HG03097 (cell line): ENCODE results near the gene PVALB.
"Not testable (repeated sequence)": the region's sequence is repeated elsewhere in the genome, so short reads cannot be mapped to it uniquely, and the experiment has no call there.

Experiments used
- ATAC-seq: cut with Tn5 transposase; IDR thresholded peaks from one replicate; pipeline ENCODE4 v1.9.1; 2021; ENCODE audit not compliant: unreplicated experiment, low FRiP score

Gene PVALB

GRCh38 chr22:36759481-36760159 is 57.2 kb downstream of the PVALB start:
- no peak for ATAC-seq

- ATAC-seq, result no peak
These were observed 58.0 kb downstream of the PVALB start for GRCh38 chr22:36758792-36759271.

- no peak for ATAC-seq
These were observed 59.1 kb downstream of the PVALB start for GRCh38 chr22:36757668-36758211.

GRCh38 chr22:36756746-36757655 is 59.8 kb downstream of the PVALB start:
- no peak for ATAC-seq

GRCh38 chr22:36756031-36756430 is 60.8 kb downstream of the PVALB start:
- no peak for ATAC-seq

- no peak for ATAC-seq
These were observed 61.5 kb downstream of the PVALB start for GRCh38 chr22:36755316-36755715.

GRCh38 chr22:36754881-36755280 is 62.0 kb downstream of the PVALB start:
- not testable (repeated sequence) for ATAC-seq

GRCh38 chr22:36753916-36754315 is 62.9 kb downstream of the PVALB start:
- no peak for ATAC-seq

GRCh38 chr22:36753120-36753802 is 63.6 kb downstream of the PVALB start:
- ATAC-seq, result no peak
